MCF 10A (cell line): ENCODE measurements around the gene CSHL1. TPM values are rescaled to one million over a fixed set of nuclear protein-coding genes. Genes with fewer than 3 reads are reported as not detected.
A peak's percentile ranks its signal among the peaks of the same experiment; 100 is the strongest.
"Not testable (repeated sequence)": the region's sequence is repeated elsewhere in the genome, so short reads cannot be mapped to it uniquely, and the experiment has no call there.

Source experiments
- BruUV-seq: library from RNA; stranded (reverse); fragments of 400-500 nt; replicated peaks from 2 replicates; lab custom pipeline; 2021; lab: Mats Ljungman, UMichigan
- CTCF ChIA-PET: fragments of 300-600 bp; sonication (Branson Sonifier 250); formaldehyde crosslinking; extraction: SDS; loops from one replicate; lab custom pipeline; 2021; ENCODE audit warnings: antibody characterized with exemption, inconsistent platforms; lab: Yijun Ruan, JAX
- POLR2A ChIA-PET: fragments of 300-600, 350-650 bp; sonication (Branson Sonifier 250); formaldehyde crosslinking; extraction: SDS; loops from one replicate; lab custom pipeline; 2020; ENCODE audit warnings: antibody characterized with exemption, inconsistent platforms; lab: Yijun Ruan, JAX
- DNase-seq: peaks from one replicate; pipeline ENCODE4 v3.0.0-alpha.2; 2018; ENCODE audit not compliant: unreplicated experiment
- H3K27ac Mint-ChIP-seq: one replicate; pipeline ENCODE4 v1.8.0; 2022; ENCODE audit warnings: mild to moderate bottlenecking, low read depth, mixed read lengths; ENCODE audit not compliant: unreplicated experiment
- H3K27me3 Mint-ChIP-seq: one replicate; pipeline ENCODE4 v1.8.0; 2022; ENCODE audit warnings: mixed read lengths; ENCODE audit not compliant: insufficient read depth, unreplicated experiment
- H3K36me3 Mint-ChIP-seq: one replicate; pipeline ENCODE4 v1.8.0; 2022; ENCODE audit warnings: mild to moderate bottlenecking, moderate library complexity, mixed read lengths; ENCODE audit not compliant: insufficient read depth, unreplicated experiment
- H3K4me1 Mint-ChIP-seq: one replicate; pipeline ENCODE4 v1.8.0; 2022; ENCODE audit warnings: mixed read lengths; ENCODE audit not compliant: insufficient read depth, unreplicated experiment
- H3K4me3 Mint-ChIP-seq: one replicate; pipeline ENCODE4 v1.8.0; 2022; ENCODE audit warnings: mild to moderate bottlenecking, moderate library complexity, mixed read lengths; ENCODE audit not compliant: unreplicated experiment
- H3K9me3 Mint-ChIP-seq: one replicate; pipeline ENCODE4 v1.8.0; 2022; ENCODE audit warnings: mixed read lengths; ENCODE audit not compliant: unreplicated experiment
- intact Hi-C: fragments of 100-400 bp; cut with micrococcal nuclease; formaldehyde crosslinking; loops from 2 replicates; pipeline ENCODE4 v1.14.1; 2022
- total RNA-seq: library from RNA; stranded (reverse); gene quantifications from 2 replicates; pipeline ENCODE4 v1.2.3, GENCODE V29; 2022
- TF ChIP-seq, protein P1 (sequence below): fragments of 200-600 bp; IDR thresholded peaks from one replicate; pipeline ENCODE4 v1.8.0; 2022; ENCODE audit warnings: antibody characterized with exemption, mild to moderate bottlenecking; ENCODE audit not compliant: unreplicated experiment

CSHL1 gene
- total RNA-seq, 1 experiment from 2014 or later = not detected

DNA sequence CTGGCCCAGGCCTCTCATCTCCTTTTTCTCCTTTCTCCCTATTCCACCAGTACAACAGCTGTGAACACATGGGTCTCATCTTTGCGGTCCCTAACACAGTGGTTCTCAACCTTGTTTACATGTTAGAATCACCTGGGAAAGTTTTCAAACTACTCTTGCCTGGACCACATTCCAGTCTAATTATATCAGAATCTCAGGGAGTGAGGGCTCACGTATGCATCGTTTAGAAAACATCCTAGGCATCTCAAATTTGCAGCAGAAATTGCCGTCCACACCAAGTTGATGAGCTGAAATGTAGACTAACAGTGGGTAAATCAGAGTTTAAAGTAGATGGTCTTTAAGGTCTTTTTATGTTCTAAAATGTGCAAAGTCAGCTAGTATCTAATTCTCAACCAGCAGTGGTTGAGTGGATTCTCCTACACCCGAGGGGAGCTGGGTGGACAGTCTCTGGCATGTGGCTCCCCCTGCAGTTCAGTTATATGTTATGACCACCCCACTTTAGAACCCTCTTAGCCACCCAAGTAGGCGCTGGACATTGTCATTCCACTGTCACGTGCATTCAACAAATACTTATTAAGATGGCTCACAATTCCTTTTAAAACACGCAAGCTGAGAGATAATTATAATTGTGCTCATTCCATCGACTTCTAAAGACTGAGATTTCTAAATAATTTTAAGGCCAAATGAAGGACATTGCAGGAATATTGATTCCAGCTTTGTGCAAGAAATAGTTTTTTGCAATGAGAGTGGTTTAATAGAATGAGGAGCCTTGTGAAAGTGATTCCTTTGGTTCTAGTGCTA is 41.4 kb downstream of the CSHL1 start:
- DNase-seq, H3K4me1 Mint-ChIP-seq, H3K27me3 Mint-ChIP-seq, POLR2A ChIA-PET, H3K36me3 Mint-ChIP-seq, H3K9me3 Mint-ChIP-seq, H3K4me3 Mint-ChIP-seq, H3K27ac Mint-ChIP-seq, BruUV-seq, CTCF ChIA-PET, intact Hi-C loops: not testable (repeated sequence)
- TF ChIP-seq, protein P1, sequence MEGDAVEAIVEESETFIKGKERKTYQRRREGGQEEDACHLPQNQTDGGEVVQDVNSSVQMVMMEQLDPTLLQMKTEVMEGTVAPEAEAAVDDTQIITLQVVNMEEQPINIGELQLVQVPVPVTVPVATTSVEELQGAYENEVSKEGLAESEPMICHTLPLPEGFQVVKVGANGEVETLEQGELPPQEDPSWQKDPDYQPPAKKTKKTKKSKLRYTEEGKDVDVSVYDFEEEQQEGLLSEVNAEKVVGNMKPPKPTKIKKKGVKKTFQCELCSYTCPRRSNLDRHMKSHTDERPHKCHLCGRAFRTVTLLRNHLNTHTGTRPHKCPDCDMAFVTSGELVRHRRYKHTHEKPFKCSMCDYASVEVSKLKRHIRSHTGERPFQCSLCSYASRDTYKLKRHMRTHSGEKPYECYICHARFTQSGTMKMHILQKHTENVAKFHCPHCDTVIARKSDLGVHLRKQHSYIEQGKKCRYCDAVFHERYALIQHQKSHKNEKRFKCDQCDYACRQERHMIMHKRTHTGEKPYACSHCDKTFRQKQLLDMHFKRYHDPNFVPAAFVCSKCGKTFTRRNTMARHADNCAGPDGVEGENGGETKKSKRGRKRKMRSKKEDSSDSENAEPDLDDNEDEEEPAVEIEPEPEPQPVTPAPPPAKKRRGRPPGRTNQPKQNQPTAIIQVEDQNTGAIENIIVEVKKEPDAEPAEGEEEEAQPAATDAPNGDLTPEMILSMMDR = peak; percentile 15

DNA sequence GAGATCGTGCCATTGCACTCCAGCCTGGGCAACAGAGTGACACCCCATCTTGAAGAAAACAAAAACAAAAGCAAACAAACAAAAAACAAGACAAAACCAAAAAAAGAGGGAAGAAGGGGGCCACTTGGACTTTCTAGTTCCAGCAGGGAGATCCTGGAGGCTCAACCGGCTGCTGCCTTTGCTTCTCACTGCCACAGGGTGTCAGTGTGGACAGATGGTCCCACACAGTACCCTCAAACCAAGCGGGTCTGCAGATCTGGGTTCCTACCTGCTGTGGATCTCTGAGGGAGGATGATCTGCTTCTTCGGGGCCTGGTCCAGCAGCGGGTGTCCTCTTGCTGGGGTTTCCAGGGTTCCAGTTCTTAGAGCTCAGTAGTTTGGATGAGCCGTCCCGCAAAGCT is 44.4 kb downstream of the CSHL1 start:
- intact Hi-C loops, DNase-seq, H3K4me3 Mint-ChIP-seq, BruUV-seq, H3K9me3 Mint-ChIP-seq, H3K4me1 Mint-ChIP-seq, H3K36me3 Mint-ChIP-seq, POLR2A ChIA-PET, H3K27ac Mint-ChIP-seq, H3K27me3 Mint-ChIP-seq: not testable (repeated sequence)
- CTCF ChIA-PET = interaction anchor here (0.6 to 2.6 kb wide), 15 partner anchors 10 to 870 kb away, joined by 3 to 15 read pairs (median 4); no protein-coding TSS in a partner anchor

Other genes with a start within 250 kb of the CSHL1 start
- 0.56 and 0.93 TPM in 2 replicates for gene LIMD2, start 211.1 kb downstream of the CSHL1 start, total RNA-seq
- 36.5 and 36.6 TPM in 2 replicates for gene STRADA, start 169.5 kb downstream of the CSHL1 start, total RNA-seq
- 86.4 and 114 TPM in 2 replicates for gene CCDC47, start 137.7 kb downstream of the CSHL1 start, total RNA-seq
- gene DDX42, start 137.1 kb downstream of the CSHL1 start, total RNA-seq = 137 and 144 TPM in 2 replicates
- gene PSMC5, start 83.8 kb downstream of the CSHL1 start, total RNA-seq = 148 and 151 TPM in 2 replicates
- gene FTSJ3, start 83.6 kb downstream of the CSHL1 start, total RNA-seq = 36.7 and 49.5 TPM in 2 replicates
- gene SMARCD2, start 68.6 kb downstream of the CSHL1 start, total RNA-seq = 43.7 and 54.6 TPM in 2 replicates
- not detected in 2 replicates for gene CSH2, start 37.6 kb downstream of the CSHL1 start, total RNA-seq
- gene GH2, start 29.3 kb downstream of the CSHL1 start, total RNA-seq = not detected in 2 replicates
- not detected in 2 replicates for gene CSH1, start 14.7 kb downstream of the CSHL1 start, total RNA-seq
- gene GH1, start 7.6 kb upstream of the CSHL1 start, total RNA-seq = not detected in 2 replicates
- gene CD79B, start 21.1 kb upstream of the CSHL1 start, total RNA-seq = not detected in 2 replicates
- 0.05 TPM in 1 of 2 replicates, not detected in the other for gene SCN4A, start 61.7 kb upstream of the CSHL1 start, total RNA-seq
- not detected in 2 replicates for gene PRR29, start 87.1 kb upstream of the CSHL1 start, total RNA-seq
- gene ICAM2, start 109.4 kb upstream of the CSHL1 start, total RNA-seq = 0.34 TPM in 1 of 2 replicates, not detected in the other
- 79.5 and 87.0 TPM in 2 replicates for gene ERN1, start 218.9 kb upstream of the CSHL1 start, total RNA-seq